Duodenal mucosa (tissue), 2 donors: ENCODE measurements around the gene CWH43.
"Not testable (repeated sequence)": the region's sequence is repeated elsewhere in the genome, so short reads cannot be mapped to it uniquely, and the experiment has no call there.

Source experiments
- H3K27ac ChIP-seq: one replicate; pipeline ENCODE4 v1.7.0; 2013; ENCODE audit warnings: low read depth, low read length
- H3K27me3 ChIP-seq, 2 donors: one replicate each; pipeline ENCODE4 v1.7.0; 2013; ENCODE audit warnings: low read length in 2 of 2, control low read depth in 1 of 2; ENCODE audit not compliant: insufficient read depth in 2 of 2, control insufficient read depth in 1 of 2
- H3K36me3 ChIP-seq, 2 donors: one replicate each; pipeline ENCODE4 v1.7.0; 2013; ENCODE audit warnings: low read length in 2 of 2, control low read depth in 1 of 2; ENCODE audit not compliant: insufficient read depth in 2 of 2, control insufficient read depth in 1 of 2
- H3K4me1 ChIP-seq, 2 donors: one replicate each; pipeline ENCODE4 v1.7.0; 2013; ENCODE audit warnings: low read length in 2 of 2, control low read depth in 1 of 2; ENCODE audit not compliant: insufficient read depth in 2 of 2, control insufficient read depth in 1 of 2
- H3K4me3 ChIP-seq, 2 donors: one replicate each; pipeline ENCODE4 v1.7.0; 2013; ENCODE audit warnings: low read length in 2 of 2, low read depth in 1 of 2
- H3K9ac ChIP-seq, 2 donors: one replicate each; pipeline ENCODE4 v1.7.0; 2013; ENCODE audit warnings: low read length in 2 of 2, low read depth in 1 of 2
- H3K9me3 ChIP-seq, 2 donors: one replicate each; pipeline ENCODE4 v1.7.0; 2013; ENCODE audit warnings: low read length in 2 of 2, control low read depth in 1 of 2; ENCODE audit not compliant: control insufficient read depth in 1 of 2

The CWH43 gene

GRCh38 chr4:48949518-48950219 lies 36.4 kb upstream of the CWH43 start:
- H3K27ac ChIP-seq = no peak overlapping the region
- no peak overlapping the region for H3K9ac ChIP-seq
- H3K27me3 ChIP-seq = no peaks in the 10 kb centered on the region
- peaks cover 0 to 5% of the 10 kb centered on the region in 2 donors for H3K4me1 ChIP-seq
- H3K4me3 ChIP-seq = no peak overlapping the region
- no peaks in the 10 kb centered on the region for H3K36me3 ChIP-seq
- no peaks in the 10 kb centered on the region for H3K9me3 ChIP-seq

GRCh38 chr4:48954314-48954713 lies 31.8 kb upstream of the CWH43 start:
- Histone ChIP-seq H3K36me3 (no peaks in the 10 kb centered on the region), H3K4me1 (peaks cover 0 to 5% of the 10 kb centered on the region in 2 donors), H3K9me3 (no peaks in the 10 kb centered on the region), H3K9ac (no peak overlapping the region), H3K4me3 (no peak overlapping the region), H3K27me3 (no peaks in the 10 kb centered on the region), H3K27ac (no peak overlapping the region)

- not testable (repeated sequence) for H3K9ac ChIP-seq, H3K27me3 ChIP-seq, H3K4me1 ChIP-seq, H3K9me3 ChIP-seq, H3K27ac ChIP-seq, H3K4me3 ChIP-seq, H3K36me3 ChIP-seq
Observed at GRCh38 chr4:48957366-48957765, 28.7 kb upstream of the CWH43 start.

- H3K36me3 ChIP-seq = no peaks in the 10 kb centered on the region
- no peak overlapping the region for H3K9ac ChIP-seq
- H3K9me3 ChIP-seq = no peaks in the 10 kb centered on the region
- no peaks in the 10 kb centered on the region for H3K4me1 ChIP-seq
- H3K27me3 ChIP-seq = no peaks in the 10 kb centered on the region
- H3K4me3 ChIP-seq = no peak overlapping the region
- H3K27ac ChIP-seq = no peak overlapping the region
Observed at GRCh38 chr4:48958582-48958981, 27.5 kb upstream of the CWH43 start.

- Histone ChIP-seq H3K36me3 (no peaks in the 10 kb centered on the region), H3K4me3 (no peak overlapping the region), H3K9me3 (no peaks in the 10 kb centered on the region), H3K9ac (no peak overlapping the region), H3K27ac (no peak overlapping the region), H3K4me1 (no peaks in the 10 kb centered on the region), H3K27me3 (no peaks in the 10 kb centered on the region)
Observed at GRCh38 chr4:48960988-48961635, 25.0 kb upstream of the CWH43 start.

GRCh38 chr4:48962636-48963035 lies 23.4 kb upstream of the CWH43 start:
- no peak overlapping the region for H3K9ac ChIP-seq
- no peaks in the 10 kb centered on the region for H3K27me3 ChIP-seq
- no peak overlapping the region for H3K27ac ChIP-seq
- no peaks in the 10 kb centered on the region for H3K4me1 ChIP-seq
- no peaks in the 10 kb centered on the region for H3K36me3 ChIP-seq
- H3K4me3 ChIP-seq = no peak overlapping the region
- H3K9me3 ChIP-seq = no peaks in the 10 kb centered on the region

GRCh38 chr4:48963042-48963679 lies 22.9 kb upstream of the CWH43 start:
- no peaks in the 10 kb centered on the region for H3K27me3 ChIP-seq
- H3K9me3 ChIP-seq = no peaks in the 10 kb centered on the region
- H3K36me3 ChIP-seq = no peaks in the 10 kb centered on the region
- no peak overlapping the region for H3K9ac ChIP-seq
- H3K27ac ChIP-seq = no peak overlapping the region
- H3K4me3 ChIP-seq = no peak overlapping the region
- H3K4me1 ChIP-seq = no peaks in the 10 kb centered on the region

- Histone ChIP-seq H3K27me3 (no peaks in the 10 kb centered on the region), H3K4me3 (no peak overlapping the region), H3K27ac (no peak overlapping the region), H3K36me3 (no peaks in the 10 kb centered on the region), H3K9me3 (no peaks in the 10 kb centered on the region), H3K9ac (no peak overlapping the region), H3K4me1 (no peaks in the 10 kb centered on the region)
Observed at GRCh38 chr4:48967101-48967500, 19.0 kb upstream of the CWH43 start.

GRCh38 chr4:48967631-48968030 lies 18.4 kb upstream of the CWH43 start:
- Histone ChIP-seq H3K9me3 (no peaks in the 10 kb centered on the region), H3K27ac (no peak overlapping the region), H3K27me3 (no peaks in the 10 kb centered on the region), H3K4me1 (no peaks in the 10 kb centered on the region), H3K36me3 (no peaks in the 10 kb centered on the region), H3K4me3 (no peak overlapping the region), H3K9ac (no peak overlapping the region)

- Histone ChIP-seq H3K4me1 (no peaks in the 10 kb centered on the region), H3K27ac (no peak overlapping the region), H3K27me3 (no peaks in the 10 kb centered on the region), H3K36me3 (no peaks in the 10 kb centered on the region), H3K4me3 (no peak overlapping the region), H3K9me3 (no peaks in the 10 kb centered on the region), H3K9ac (no peak overlapping the region)
Observed at GRCh38 chr4:48968814-48969213, 17.3 kb upstream of the CWH43 start.
